Esophagus muscularis mucosa (tissue), 4 donors: Measurements from ENCODE around the gene PLA2G4B. TPM values are rescaled to one million over a fixed set of nuclear protein-coding genes. Genes with fewer than 3 reads are reported as not detected.

Experiments
- DNase-seq: peaks from one replicate; pipeline ENCODE4 v3.0.0-alpha.2; 2017; ENCODE audit errors: extremely low spot score
- H3K27ac ChIP-seq, 4 donors: fragments of 200-600 bp; sonication (generic); replicated peaks in 1 of 4; 1 replicate in 3 of 4; 2 replicates in 1 of 4; pipeline ENCODE4 v1.5.1; 2016 to 2019; ENCODE audit warnings: mild to moderate bottlenecking in 1 of 4
- H3K27me3 ChIP-seq, 4 donors: fragments of 200-600 bp; sonication (generic); one replicate each; pipeline versions ENCODE4 v1.5.1 to v1.6.0; 2016 to 2019
- H3K36me3 ChIP-seq, 4 donors: fragments of 200-600 bp; sonication (generic); one replicate each; pipeline ENCODE4 v1.5.1; 2016 to 2019
- H3K4me1 ChIP-seq, 4 donors: fragments of 200-600 bp; sonication (generic); one replicate each; pipeline ENCODE4 v1.5.1; 2016 to 2019
- H3K4me3 ChIP-seq, 4 donors: fragments of 200-600 bp; sonication (generic); 1 replicate in 2 of 4; 2 replicates in 2 of 4; pipeline ENCODE4 v1.5.1; 2016 to 2019; ENCODE audit warnings: mild to moderate bottlenecking in 4 of 4, moderate library complexity in 1 of 4
- H3K9me3 ChIP-seq, 4 donors: fragments of 200-600 bp; sonication (generic); 1 replicate in 3 of 4; 2 replicates in 1 of 4; pipeline ENCODE4 v1.5.1; 2016 to 2019
- EP300 ChIP-seq: sonication (generic); formaldehyde crosslinking; IDR thresholded peaks from one replicate; pipeline ENCODE4 v1.6.1; 2017; ENCODE audit warnings: antibody characterized with exemption
- POLR2A ChIP-seq: fragments of 450-650 bp; IDR thresholded peaks from one replicate; pipeline ENCODE4 v1.6.1; 2017; ENCODE audit warnings: antibody characterized with exemption, moderate library complexity, mild to moderate bottlenecking, low read depth
- POLR2AphosphoS5 ChIP-seq, 2 donors: sonication (generic); formaldehyde crosslinking; IDR thresholded peaks; one replicate each; pipeline ENCODE4 v1.6.1; 2017; ENCODE audit warnings: antibody characterized with exemption in 2 of 2
- WGBS: methylation state at CpG from one replicate; pipeline ENCODE4 v1.1.5; 2018; 5-methylcytosine and 5-hydroxymethylcytosine counted together
- intact Hi-C: fragments of 100-400 bp; cut with DNase I; formaldehyde crosslinking; loops from one replicate; pipeline ENCODE4 v1.15.1; 2023
- total RNA-seq, 4 donors: library from RNA; depleted of rRNA; stranded (reverse); fragments of >200 nt; gene quantifications; one replicate each; pipeline versions ENCODE4 v1.1.0 to v1.2.1, GENCODE V29; 2016
- TF ChIP-seq, protein P1 (sequence below), 3 experiments: fragments of 200-600 bp in 2 of 3; fragments of 450-650 bp in 1 of 3; sonication (generic) in 2 of 3; IDR thresholded peaks; one replicate each; pipeline ENCODE4 v1.5.1; 2017 to 2019; ENCODE audit warnings: antibody characterized with exemption in 3 of 3, mild to moderate bottlenecking in 2 of 3, moderate library complexity in 1 of 3

PLA2G4B gene
- total RNA-seq, 4 donors from 2014 or later = 0.91 to 6.6 (median 2.5) TPM

DNA sequence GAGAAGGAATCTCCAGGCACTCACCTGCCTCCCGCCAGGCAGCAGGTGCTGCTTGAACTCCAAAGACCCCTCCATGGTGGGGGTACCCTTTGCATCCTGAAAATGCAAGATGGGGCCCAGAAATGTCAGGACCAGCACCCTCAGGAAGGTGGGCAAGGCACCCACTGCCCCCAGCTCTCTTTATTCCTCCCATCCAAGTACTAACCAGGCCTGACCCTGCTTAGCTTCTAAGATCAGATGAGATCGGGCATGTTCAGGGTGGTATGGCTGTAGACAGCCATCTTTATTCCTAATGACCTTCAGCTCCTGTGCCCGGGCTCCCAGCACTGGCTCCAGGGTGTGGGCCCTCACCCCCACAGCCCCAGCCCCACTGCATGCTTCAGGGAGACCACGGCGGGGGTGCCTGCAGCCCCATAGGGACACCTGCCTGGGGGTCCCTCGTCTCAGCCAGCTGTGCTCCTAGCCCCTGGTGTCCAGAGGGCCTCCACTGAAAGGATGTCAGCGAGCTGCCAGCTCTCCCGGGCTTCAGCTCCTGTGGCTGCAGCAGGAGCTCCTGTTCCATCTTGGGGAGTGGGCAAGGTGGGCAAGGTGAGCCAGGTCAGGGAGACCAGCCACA is 13.2 kb downstream of the PLA2G4B start:
- H3K4me1 ChIP-seq = no peaks in the 10 kb centered on the region
- no peak for DNase-seq
- WGBS = 90% methylated on average over 2 of the region's 8 CpGs
- peaks cover 0 to 56% (median 15%) of the 10 kb centered on the region in 4 donors for H3K27me3 ChIP-seq
- H3K4me3 ChIP-seq = no peak overlapping the region
- TF ChIP-seq, protein P1, sequence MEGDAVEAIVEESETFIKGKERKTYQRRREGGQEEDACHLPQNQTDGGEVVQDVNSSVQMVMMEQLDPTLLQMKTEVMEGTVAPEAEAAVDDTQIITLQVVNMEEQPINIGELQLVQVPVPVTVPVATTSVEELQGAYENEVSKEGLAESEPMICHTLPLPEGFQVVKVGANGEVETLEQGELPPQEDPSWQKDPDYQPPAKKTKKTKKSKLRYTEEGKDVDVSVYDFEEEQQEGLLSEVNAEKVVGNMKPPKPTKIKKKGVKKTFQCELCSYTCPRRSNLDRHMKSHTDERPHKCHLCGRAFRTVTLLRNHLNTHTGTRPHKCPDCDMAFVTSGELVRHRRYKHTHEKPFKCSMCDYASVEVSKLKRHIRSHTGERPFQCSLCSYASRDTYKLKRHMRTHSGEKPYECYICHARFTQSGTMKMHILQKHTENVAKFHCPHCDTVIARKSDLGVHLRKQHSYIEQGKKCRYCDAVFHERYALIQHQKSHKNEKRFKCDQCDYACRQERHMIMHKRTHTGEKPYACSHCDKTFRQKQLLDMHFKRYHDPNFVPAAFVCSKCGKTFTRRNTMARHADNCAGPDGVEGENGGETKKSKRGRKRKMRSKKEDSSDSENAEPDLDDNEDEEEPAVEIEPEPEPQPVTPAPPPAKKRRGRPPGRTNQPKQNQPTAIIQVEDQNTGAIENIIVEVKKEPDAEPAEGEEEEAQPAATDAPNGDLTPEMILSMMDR (IDR thresholded peaks at IDR 0.05) = no peak
- TF ChIP-seq POLR2AphosphoS5 (IDR thresholded peaks at IDR 0.05) = no peak
- no peak for TF ChIP-seq POLR2A
- TF ChIP-seq EP300 = no peak
- no peak overlapping the region for H3K27ac ChIP-seq
- intact Hi-C loops = no loop called here
- peaks cover 13 to 20% (median 20%) of the 10 kb centered on the region in 4 donors for H3K36me3 ChIP-seq
- no peaks in the 10 kb centered on the region for H3K9me3 ChIP-seq

DNA sequence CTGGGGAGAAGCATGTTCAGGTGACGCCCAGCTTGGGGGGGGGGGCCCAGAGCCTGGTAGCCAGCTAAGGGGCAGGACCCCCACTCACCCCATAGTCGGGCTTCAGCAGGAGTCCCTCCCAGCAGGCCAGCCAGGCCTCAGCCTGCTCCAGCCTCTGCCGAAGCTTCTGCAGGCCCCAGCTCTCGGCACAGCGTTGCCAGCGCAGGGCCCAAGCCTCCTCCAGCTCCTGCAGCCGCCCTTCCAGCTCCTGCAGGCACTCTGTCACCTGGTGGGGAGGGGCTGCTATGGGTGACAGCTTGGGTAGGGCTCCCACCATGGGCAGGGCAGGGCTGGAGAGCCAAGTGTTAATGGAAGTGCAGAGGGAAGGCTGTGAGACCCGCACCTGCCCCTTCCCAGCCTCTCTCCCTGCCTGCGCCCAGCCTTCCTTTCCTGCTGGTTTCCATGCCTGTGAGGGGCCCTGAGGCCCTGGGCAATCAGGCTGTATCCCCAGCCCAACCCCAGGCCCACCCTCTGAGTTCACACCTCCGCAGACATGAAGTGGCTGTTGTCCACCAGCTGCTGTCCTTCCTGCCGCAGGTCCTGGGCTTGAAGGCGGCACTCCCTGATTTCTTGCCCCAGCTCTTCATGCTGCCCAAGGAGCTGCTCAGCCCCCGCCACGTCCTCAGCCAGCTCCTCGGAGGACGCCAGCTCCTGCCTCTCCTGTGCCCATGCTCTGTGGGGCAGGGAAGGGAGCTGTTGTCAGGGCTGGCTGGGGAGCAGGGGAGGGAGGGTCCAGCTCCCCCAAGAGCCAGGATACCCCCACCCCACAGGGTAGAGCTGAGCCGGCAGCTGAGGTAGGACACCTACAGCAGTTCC is 14.3 kb downstream of the PLA2G4B start:
- no peak for DNase-seq
- H3K4me1 ChIP-seq = no peaks in the 10 kb centered on the region
- H3K4me3 ChIP-seq = no peak overlapping the region
- no peaks in the 10 kb centered on the region for H3K9me3 ChIP-seq
- peaks cover 0 to 67% (median 15%) of the 10 kb centered on the region in 4 donors for H3K27me3 ChIP-seq
- peaks cover 2 to 9% (median 9%) of the 10 kb centered on the region in 4 donors for H3K36me3 ChIP-seq
- 80% methylated on average over 8 of the region's 17 CpGs for WGBS
- intact Hi-C loops = no loop called here
- no peak for TF ChIP-seq EP300
- TF ChIP-seq, protein P1 (IDR thresholded peaks at IDR 0.05) = no peak
- TF ChIP-seq POLR2AphosphoS5 (IDR thresholded peaks at IDR 0.05) = no peak
- no peak for TF ChIP-seq POLR2A
- H3K27ac ChIP-seq = no peak overlapping the region

DNA sequence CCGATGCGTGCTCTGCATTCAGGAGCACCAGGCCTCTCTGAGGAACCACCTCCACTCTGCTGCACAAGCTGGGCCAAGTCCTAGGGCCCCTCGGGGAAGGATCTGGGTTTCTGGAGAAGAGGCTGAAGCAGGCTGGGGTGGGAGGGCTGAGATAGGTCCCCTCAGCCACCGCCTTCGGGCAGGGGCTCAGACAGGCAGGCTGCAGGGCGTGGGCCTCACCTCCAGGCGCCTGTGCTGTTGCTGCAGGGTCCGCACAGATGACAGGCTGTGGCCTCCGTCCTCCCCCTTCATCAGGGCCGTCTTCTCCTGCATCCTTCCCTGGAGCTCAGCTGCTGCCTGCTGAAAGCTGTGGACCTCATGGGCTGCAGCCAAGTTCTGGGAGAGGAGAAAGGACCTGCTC is 15.2 kb downstream of the PLA2G4B start:
- TF ChIP-seq POLR2A (no peak), EP300 (no peak), POLR2AphosphoS5 (IDR thresholded peaks at IDR 0.05) (no peak)
- TF ChIP-seq, protein P1 (IDR thresholded peaks at IDR 0.05) = no peak
- H3K4me3 ChIP-seq = no peak overlapping the region
- no peaks in the 10 kb centered on the region for H3K9me3 ChIP-seq
- H3K4me1 ChIP-seq = no peaks in the 10 kb centered on the region
- no peak for DNase-seq
- WGBS = 94% methylated on average over 9 of the region's 10 CpGs
- H3K36me3 ChIP-seq = peaks cover 0 to under 1% (median under 1%) of the 10 kb centered on the region in 4 donors
- no peak overlapping the region for H3K27ac ChIP-seq
- peaks cover 0 to 75% (median 15%) of the 10 kb centered on the region in 4 donors for H3K27me3 ChIP-seq
- intact Hi-C loops = no loop called here

DNA sequence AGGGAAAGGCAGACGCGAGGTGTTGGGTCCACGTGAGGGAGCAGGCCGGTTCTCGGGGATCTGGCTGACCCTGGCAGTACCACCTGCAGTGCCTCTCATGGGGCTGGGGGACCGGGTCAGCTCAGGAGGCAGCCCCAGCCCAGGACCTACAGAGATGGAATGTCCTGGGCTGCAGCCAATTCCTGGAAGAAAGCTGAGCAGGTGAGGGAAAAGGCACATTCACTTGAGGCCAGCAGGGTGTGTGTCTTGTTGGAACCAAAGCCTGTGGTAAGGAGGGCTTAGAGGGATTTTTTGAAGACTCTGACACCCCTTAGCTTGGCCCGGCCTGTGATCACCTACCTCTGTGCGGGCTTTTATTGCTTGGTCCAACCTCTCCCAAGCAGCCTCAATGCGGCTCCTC is 15.8 kb downstream of the PLA2G4B start:
- TF ChIP-seq, protein P1 (IDR thresholded peaks at IDR 0.05) = no peak
- TF ChIP-seq EP300 (no peak), POLR2AphosphoS5 (IDR thresholded peaks at IDR 0.05) (no peak), POLR2A (no peak)
- intact Hi-C loops = no loop called here
- no peak for DNase-seq

More for the DNA sequence above, 15.8 kb downstream of the PLA2G4B start:
- Histone ChIP-seq H3K4me1 (no peaks in the 10 kb centered on the region), H3K27ac (no peak overlapping the region), H3K36me3 (no peaks in the 10 kb centered on the region), H3K27me3 (peaks cover 0 to 76% (median 15%) of the 10 kb centered on the region in 4 donors), H3K9me3 (no peaks in the 10 kb centered on the region), H3K4me3 (no peak overlapping the region)
- 90% methylated on average over 8 of the region's 9 CpGs for WGBS
